Endothelial cell of umbilical vein (primary cell): ENCODE results near the gene KCNH5. TPM values are rescaled to one million over a fixed set of nuclear protein-coding genes. Genes with fewer than 3 reads are reported as not detected.

ENCODE experiments used
- BruUV-seq: library from RNA; stranded (reverse); fragments of 400-500 nt; replicated peaks from 2 replicates; lab custom pipeline; 2021; lab: Mats Ljungman, UMichigan
- CTCF ChIA-PET: fragments of 300-600, 350-600 bp; sonication (Branson Sonifier 250); formaldehyde crosslinking; loops from one replicate; lab custom pipeline; 2021; ENCODE audit warnings: antibody characterized with exemption, inconsistent platforms; lab: Charles Lee
- POLR2A ChIA-PET: fragments of 300-600, 350-600 bp; sonication (Branson Sonifier 250); formaldehyde crosslinking; loops from one replicate; lab custom pipeline; 2021; ENCODE audit warnings: antibody characterized with exemption, inconsistent platforms; lab: Charles Lee
- DNase-seq: peaks from one replicate; pipeline ENCODE4 v3.0.0-alpha.2; 2011; ENCODE audit warnings: low read depth, low spot score
- FAIRE-seq: peaks from 2 replicates; lab custom pipeline; 2011; peaks lifted over from hg19 to GRCh38; lab: Jason Lieb, UNC
- H2AFZ ChIP-seq: 2 replicates; pipeline ENCODE4 v1.6.0; 2012; ENCODE audit warnings: low read depth, low read length, control low read depth, inconsistent platforms
- H3K27ac ChIP-seq: 2 replicates; pipeline ENCODE4 v1.5.1; 2011; ENCODE audit warnings: low read depth, mild to moderate bottlenecking, control low read depth, low read length, moderate library complexity; ENCODE audit not compliant: insufficient read depth
- H3K27me3 ChIP-seq, 2 experiments: 2 replicates each; pipeline versions ENCODE4 v1.6.0 to v1.6.1; 2011; ENCODE audit warnings: low read length in 2 of 2, mixed read lengths in 1 of 2; ENCODE audit not compliant: control insufficient read depth in 2 of 2, insufficient read depth in 2 of 2
- H3K36me3 ChIP-seq, 2 experiments: 2 replicates in 1 of 2; 3 replicates in 1 of 2; pipeline ENCODE4 v1.5.1; 2011; ENCODE audit warnings: low read length in 2 of 2, mild to moderate bottlenecking in 1 of 2, moderate library complexity in 1 of 2; ENCODE audit not compliant: control insufficient read depth in 2 of 2, insufficient read depth in 2 of 2; ENCODE audit errors: extremely low read depth in 1 of 2
- H3K4me1 ChIP-seq: 3 replicates; pipeline ENCODE4 v1.5.1; 2011; ENCODE audit warnings: mild to moderate bottlenecking, low read length; ENCODE audit not compliant: control insufficient read depth, insufficient read depth; ENCODE audit errors: extremely low read depth
- H3K4me2 ChIP-seq: 2 replicates; pipeline ENCODE4 v1.6.1; 2011; ENCODE audit warnings: low read length, control low read depth, mixed read lengths; ENCODE audit not compliant: insufficient read depth
- H3K4me3 ChIP-seq, 3 experiments: fragments of 200-600 bp in 1 of 3; sonication (generic), shearing (Covaris generic) in 1 of 3; replicated peaks in 1 of 3; 2 replicates each; pipeline ENCODE4 v1.5.1; 2011 to 2016; ENCODE audit warnings: control low read depth in 3 of 3, low read length in 3 of 3, mild to moderate bottlenecking in 2 of 3, inconsistent platforms in 1 of 3, low read depth in 1 of 3, moderate library complexity in 1 of 3; ENCODE audit not compliant: insufficient read depth in 1 of 3
- H3K79me2 ChIP-seq: 2 replicates; pipeline ENCODE4 v1.6.0; 2012; ENCODE audit warnings: low read length, inconsistent platforms; ENCODE audit not compliant: control insufficient read depth, insufficient read depth
- H3K9ac ChIP-seq: replicated peaks from 2 replicates; pipeline ENCODE3; 2011; ENCODE audit warnings: low read length, control low read depth; ENCODE audit not compliant: insufficient read depth; ENCODE audit errors: extremely low read depth
- H3K9me1 ChIP-seq: replicated peaks from 3 replicates; pipeline ENCODE4 v1.6.0; 2011; ENCODE audit warnings: mild to moderate bottlenecking, low read length; ENCODE audit not compliant: control insufficient read depth, insufficient read depth; ENCODE audit errors: extremely low read depth
- H3K9me3 ChIP-seq: replicated peaks from 2 replicates; pipeline ENCODE4 v1.5.1; 2012; ENCODE audit warnings: low read length, inconsistent platforms; ENCODE audit not compliant: control insufficient read depth, insufficient read depth
- H4K20me1 ChIP-seq: replicated peaks from 2 replicates; pipeline ENCODE3; 2011; ENCODE audit warnings: mild to moderate bottlenecking, low read length; ENCODE audit not compliant: control insufficient read depth, insufficient read depth; ENCODE audit errors: extremely low read depth
- CTCF ChIP-seq, 2 donors: IDR thresholded peaks; 1 replicate in 1 of 2; 2 replicates in 1 of 2; pipeline ENCODE4 v1.5.1; 2011; ENCODE audit warnings: low read length in 2 of 2, mild to moderate bottlenecking in 2 of 2, moderate library complexity in 2 of 2, control low read depth in 1 of 2, inconsistent platforms in 1 of 2, low read depth in 1 of 2; ENCODE audit not compliant: insufficient read depth in 1 of 2; ENCODE audit errors: extremely low read depth in 1 of 2
- EZH2 ChIP-seq: IDR thresholded peaks from 2 replicates; pipeline ENCODE4 v1.6.1; 2012; ENCODE audit warnings: borderline replicate concordance, low read depth, mild to moderate bottlenecking, moderate library complexity, low read length, inconsistent platforms; ENCODE audit not compliant: severe bottlenecking
- FOS ChIP-seq: IDR thresholded peaks from 2 replicates; pipeline ENCODE4 v1.6.1; 2011; ENCODE audit warnings: mild to moderate bottlenecking, low read length, moderate library complexity, borderline replicate concordance; ENCODE audit not compliant: insufficient read depth
- GATA2 ChIP-seq: IDR thresholded peaks from 2 replicates; pipeline ENCODE4 v1.7.0; 2011; ENCODE audit warnings: low read depth, mild to moderate bottlenecking, moderate library complexity, mixed read lengths, low read length; ENCODE audit not compliant: insufficient read length, insufficient read depth
- JUN ChIP-seq: IDR thresholded peaks from 2 replicates; pipeline ENCODE4 v1.6.1; 2011; ENCODE audit warnings: borderline replicate concordance, low read depth; ENCODE audit not compliant: insufficient read length, insufficient read depth
- MYC ChIP-seq: IDR thresholded peaks from one replicate; pipeline ENCODE4 v1.6.1; 2011; ENCODE audit warnings: mild to moderate bottlenecking, low read depth, low read length
- POLR2A ChIP-seq: IDR thresholded peaks from 2 replicates; pipeline ENCODE4 v1.6.1; 2012; ENCODE audit warnings: low read depth, mild to moderate bottlenecking, control low read depth, low read length
- POLR2AphosphoS5 ChIP-seq: IDR thresholded peaks from 2 replicates; pipeline ENCODE4 v1.6.1; 2012; ENCODE audit warnings: low read depth, mild to moderate bottlenecking, control low read depth, low read length, moderate library complexity; ENCODE audit not compliant: insufficient read depth
- dilution Hi-C: fragments of 300-500 bp; cut with MboI; formaldehyde crosslinking; loops from one replicate; pipeline ENCODE4 v1.15.0; 2019; ENCODE audit warnings: low sequenced_read_pairs; ENCODE audit not compliant: extremely low pct_ligation_motif_present
- intact Hi-C: fragments of 100-400 bp; cut with micrococcal nuclease; formaldehyde crosslinking; loops from one replicate; pipeline ENCODE4 v1.10.0; 2022
- polyA plus RNA-seq, 4 experiments: library from polyadenylated mRNA; depleted of rRNA in 3 of 4; stranded (reverse) in 3 of 4; unstranded in 1 of 4; fragments of >200 nt; gene quantifications; 2 replicates each; pipeline versions ENCODE4 v1.2.1 to v1.2.3, GENCODE V29; 2011 to 2012; ENCODE audit warnings: missing spikeins in 1 of 4
- total RNA-seq: library from RNA; stranded (reverse); gene quantifications from 2 replicates; pipeline ENCODE4 v1.2.3, GENCODE V29; 2021
- TF ChIP-seq, protein P1 (sequence below): IDR thresholded peaks from 2 replicates; pipeline ENCODE4 v1.6.1; 2011; ENCODE audit not compliant: insufficient read depth, insufficient read length

KCNH5 gene
- total and polyA plus RNA-seq, 2 donors (not counting 3 experiments of a cell fraction or from before 2014, with no cell fraction given): not detected

GRCh38 chr14:62946221-62946620 lies 99.0 kb downstream of the KCNH5 start:
- CTCF ChIA-PET: no interaction called here

More at GRCh38 chr14:62946221-62946620, 99.0 kb downstream of the KCNH5 start:
- TF ChIP-seq MYC (no peak), GATA2 (no peak), POLR2A (no peak), FOS (no peak), CTCF (IDR thresholded peaks at IDR 0.05; ENCODE audit: extremely low read depth in 1 of 2, insufficient read depth in 1 of 2, low read depth in 1 of 2, low read length in 2 of 2) (no peak), JUN (no peak), EZH2 (no peak), POLR2AphosphoS5 (no peak)
- TF ChIP-seq, protein P1, sequence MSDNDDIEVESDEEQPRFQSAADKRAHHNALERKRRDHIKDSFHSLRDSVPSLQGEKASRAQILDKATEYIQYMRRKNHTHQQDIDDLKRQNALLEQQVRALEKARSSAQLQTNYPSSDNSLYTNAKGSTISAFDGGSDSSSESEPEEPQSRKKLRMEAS: no peak
- Histone ChIP-seq H2AFZ (no peak overlapping the region), H3K4me1 (no peaks in the 10 kb centered on the region), H3K27me3 (no peaks in the 10 kb centered on the region), H3K4me3 (no peak overlapping the region), H4K20me1 (no peaks in the 10 kb centered on the region), H3K9me1 (no peaks in the 10 kb centered on the region), H3K36me3 (no peaks in the 10 kb centered on the region), H3K9ac (no peak overlapping the region), H3K27ac (no peak overlapping the region), H3K79me2 (no peaks in the 10 kb centered on the region), H3K9me3 (no peaks in the 10 kb centered on the region), H3K4me2 (no peak overlapping the region)
- FAIRE-seq (no peak), DNase-seq (no peak)
- BruUV-seq: no TSS peak
- dilution Hi-C loops (no loop called here), intact Hi-C loops (no loop called here)
- POLR2A ChIA-PET: no interaction called here
